Fibroblast of mammary gland (primary cell): ENCODE measurements around the gene EXD3.

Experiments used
- DNase-seq: peaks from one replicate; pipeline ENCODE4 v3.0.0-alpha.2; 2010; ENCODE audit warnings: low read depth
- H3K4me3 ChIP-seq: 2 replicates; pipeline ENCODE4 v1.5.1; 2011; ENCODE audit warnings: low read depth, mild to moderate bottlenecking, low read length, moderate library complexity; ENCODE audit not compliant: control insufficient read depth
- TF ChIP-seq, protein P1 (sequence below): conservative IDR thresholded peaks from 2 replicates; pipeline ENCODE4 v1.5.1; 2011; ENCODE audit warnings: low read depth, low read length, inconsistent platforms; ENCODE audit not compliant: control insufficient read depth, insufficient read depth

EXD3 gene

DNA sequence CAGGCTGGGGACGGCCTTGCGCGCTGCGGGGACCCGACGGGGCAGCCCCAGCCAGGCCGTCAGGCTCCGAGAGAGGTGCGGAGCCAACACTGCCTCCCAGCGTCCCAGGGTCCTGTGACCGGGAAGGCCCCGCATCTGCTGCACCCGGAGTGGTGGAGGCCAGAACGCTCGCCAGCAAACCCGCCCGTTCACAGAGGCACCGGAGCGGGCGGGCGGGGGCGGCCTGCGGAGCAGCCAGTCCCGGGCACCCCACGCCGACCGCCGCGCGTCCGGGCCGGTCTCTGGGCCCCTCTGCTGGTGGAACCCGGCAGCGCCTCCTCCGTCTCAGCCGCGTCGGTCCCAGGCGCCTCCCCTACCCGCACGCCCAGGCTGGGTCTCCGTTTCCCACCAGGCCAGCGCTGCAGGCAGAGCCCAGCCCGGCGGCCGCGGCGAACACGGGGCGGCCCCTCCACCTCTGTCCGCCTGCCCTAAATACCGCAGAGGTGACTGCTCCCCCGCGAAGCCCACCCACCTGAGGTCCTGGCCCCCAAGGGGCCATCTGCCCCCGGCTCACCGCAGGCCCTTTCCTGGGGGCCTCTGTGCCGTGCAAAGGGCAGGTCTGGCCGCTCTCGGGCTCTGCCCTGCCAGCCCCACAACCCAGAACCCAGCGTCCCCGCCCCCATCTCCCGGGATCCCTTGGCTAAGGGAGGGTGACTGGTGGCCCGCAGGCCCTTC, 15.9 kb downstream of the EXD3 start:
- TF ChIP-seq, protein P1, sequence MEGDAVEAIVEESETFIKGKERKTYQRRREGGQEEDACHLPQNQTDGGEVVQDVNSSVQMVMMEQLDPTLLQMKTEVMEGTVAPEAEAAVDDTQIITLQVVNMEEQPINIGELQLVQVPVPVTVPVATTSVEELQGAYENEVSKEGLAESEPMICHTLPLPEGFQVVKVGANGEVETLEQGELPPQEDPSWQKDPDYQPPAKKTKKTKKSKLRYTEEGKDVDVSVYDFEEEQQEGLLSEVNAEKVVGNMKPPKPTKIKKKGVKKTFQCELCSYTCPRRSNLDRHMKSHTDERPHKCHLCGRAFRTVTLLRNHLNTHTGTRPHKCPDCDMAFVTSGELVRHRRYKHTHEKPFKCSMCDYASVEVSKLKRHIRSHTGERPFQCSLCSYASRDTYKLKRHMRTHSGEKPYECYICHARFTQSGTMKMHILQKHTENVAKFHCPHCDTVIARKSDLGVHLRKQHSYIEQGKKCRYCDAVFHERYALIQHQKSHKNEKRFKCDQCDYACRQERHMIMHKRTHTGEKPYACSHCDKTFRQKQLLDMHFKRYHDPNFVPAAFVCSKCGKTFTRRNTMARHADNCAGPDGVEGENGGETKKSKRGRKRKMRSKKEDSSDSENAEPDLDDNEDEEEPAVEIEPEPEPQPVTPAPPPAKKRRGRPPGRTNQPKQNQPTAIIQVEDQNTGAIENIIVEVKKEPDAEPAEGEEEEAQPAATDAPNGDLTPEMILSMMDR = no peak
- peak overlapping the region; percentile 32 for H3K4me3 ChIP-seq
- DNase-seq = peak; percentile 45

DNA sequence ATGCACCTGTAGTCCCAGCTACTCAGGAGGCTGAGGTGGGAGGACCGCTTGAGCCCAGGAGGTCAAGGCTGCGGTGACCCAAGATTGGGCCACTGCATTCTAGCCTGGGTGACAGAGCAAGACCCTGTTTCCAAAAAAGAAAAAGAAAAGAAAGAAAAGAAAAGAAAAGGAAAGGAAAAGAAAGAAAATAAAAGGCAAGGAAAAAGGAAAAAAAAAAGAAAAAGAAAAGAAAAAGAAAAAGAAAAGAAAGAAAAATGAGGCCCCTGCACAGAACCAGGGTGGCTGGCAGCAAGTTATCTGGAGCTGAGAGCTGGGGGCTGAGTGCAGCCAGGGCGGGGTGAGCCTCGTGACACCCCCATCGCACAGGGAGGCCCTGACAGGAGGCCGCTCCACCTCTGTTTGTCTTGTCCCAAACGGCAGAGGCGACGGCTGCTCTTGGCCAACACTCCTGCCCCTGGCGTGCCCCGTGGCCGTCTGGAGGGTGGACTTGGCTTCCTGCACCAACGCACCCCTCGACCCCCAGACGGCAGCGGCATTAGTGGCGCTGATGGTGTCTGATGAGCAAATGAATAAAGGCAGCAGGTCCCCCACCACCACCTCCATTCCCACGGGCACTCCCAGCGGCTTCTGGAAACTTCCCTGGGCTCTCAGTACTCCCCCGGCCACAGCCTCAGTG, 16.7 kb downstream of the EXD3 start:
- TF ChIP-seq, protein P1 = no peak
- DNase-seq = no peak
- no peak overlapping the region for H3K4me3 ChIP-seq

DNA sequence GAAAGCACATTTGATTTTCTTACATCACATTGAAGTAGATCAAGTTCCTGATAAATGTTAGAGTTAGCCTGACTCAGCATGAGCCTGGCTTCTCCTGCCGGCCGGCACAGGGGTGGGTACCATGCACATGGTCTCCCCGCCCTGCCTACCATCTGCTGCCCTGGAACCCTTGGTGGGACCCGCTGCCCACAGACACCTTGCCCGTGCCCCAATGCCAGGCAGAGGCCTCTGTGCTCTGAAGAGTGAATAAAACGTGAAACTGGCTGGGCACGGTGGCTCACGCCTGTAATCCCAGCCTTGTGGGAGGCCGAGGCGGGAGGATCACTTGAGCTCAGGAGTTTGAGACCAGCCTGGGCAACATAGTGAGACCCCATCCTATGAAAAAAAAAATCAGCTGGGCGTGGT, 17.3 kb downstream of the EXD3 start:
- TF ChIP-seq, protein P1 = no peak
- no peak for DNase-seq
- no peak overlapping the region for H3K4me3 ChIP-seq

DNA sequence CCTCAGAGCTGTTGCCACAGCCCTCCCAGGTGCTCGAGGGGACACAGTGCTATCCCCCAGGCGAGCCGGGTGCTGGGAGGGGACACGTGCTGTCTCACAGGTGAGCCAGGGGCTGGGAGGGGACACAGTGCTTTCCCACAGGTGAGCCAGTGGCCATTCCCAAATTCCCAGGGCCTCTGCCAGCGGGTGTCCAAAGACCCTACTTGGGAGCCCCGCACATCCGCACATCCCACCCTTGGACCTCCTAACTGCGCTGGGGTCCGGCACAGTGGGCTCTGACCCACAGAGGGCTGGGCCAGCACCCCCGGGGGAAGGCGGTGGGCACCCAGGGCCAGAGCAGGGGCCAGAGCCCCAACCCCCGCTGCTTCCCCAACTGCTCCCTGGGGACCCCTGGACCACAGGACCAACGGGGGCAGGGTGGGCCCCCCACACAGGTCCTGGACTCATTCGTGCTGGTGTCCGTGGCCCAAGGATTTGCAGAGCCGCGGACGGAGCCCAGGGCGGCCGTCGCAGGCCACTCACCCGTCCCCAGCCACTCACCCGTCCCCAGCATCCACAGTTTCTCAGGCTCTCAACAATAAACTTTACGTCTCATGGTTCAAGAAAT, 17.9 kb downstream of the EXD3 start:
- TF ChIP-seq, protein P1 = no peak
- H3K4me3 ChIP-seq = no peak overlapping the region
- DNase-seq = no peak

DNA sequence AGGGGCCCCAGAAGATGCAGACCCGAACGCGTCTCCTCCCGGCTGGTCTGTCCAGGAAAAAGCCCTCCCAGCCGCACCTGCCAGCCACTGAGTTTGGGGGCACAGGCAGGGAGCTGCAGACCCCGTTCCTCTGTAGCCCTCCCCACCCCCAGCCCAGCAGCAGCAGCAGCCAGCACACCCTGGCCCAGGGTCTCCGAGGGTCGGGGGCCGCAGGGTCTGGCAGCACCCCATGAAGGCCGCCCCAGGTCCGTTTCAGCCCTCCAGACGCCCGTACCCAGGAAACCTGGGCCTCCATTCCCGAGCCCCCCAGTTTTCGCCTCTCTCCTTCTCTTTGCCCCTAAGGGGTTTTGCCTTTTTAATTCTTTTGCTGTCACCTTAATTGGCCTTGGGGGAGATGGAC, 19.7 kb downstream of the EXD3 start:
- no peak for DNase-seq

DNA sequence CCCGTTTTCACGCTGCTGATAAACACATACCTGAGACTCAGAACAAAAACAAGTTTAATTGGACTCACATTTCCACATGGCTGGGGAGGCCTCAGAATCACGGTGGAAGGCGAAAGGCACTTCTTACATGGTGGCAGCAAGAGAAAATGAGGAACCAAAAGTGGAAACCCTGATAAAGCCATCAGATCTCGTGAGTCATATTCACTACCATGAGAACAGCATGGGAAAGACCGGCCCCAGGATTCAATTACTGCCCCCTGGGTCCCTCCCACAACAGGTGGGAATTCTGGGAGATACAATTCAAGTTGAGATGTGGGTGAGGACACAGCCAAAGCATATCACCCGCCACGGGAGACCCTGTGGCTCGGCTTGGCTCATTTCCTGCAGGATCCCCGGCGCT, 20.2 kb downstream of the EXD3 start:
- TF ChIP-seq, protein P1 = no peak
- no peak overlapping the region for H3K4me3 ChIP-seq
- no peak for DNase-seq

More for the DNA sequence above, 19.7 kb downstream of the EXD3 start:
- TF ChIP-seq, protein P1 = no peak
- no peak overlapping the region for H3K4me3 ChIP-seq
